HL-60 (cell line): ENCODE measurements around the gene ERC2.

Source experiments
- CTCF ChIP-seq: IDR thresholded peaks from one replicate; pipeline ENCODE4 v1.5.1; 2011; ENCODE audit warnings: low read length, control low read depth, inconsistent platforms; ENCODE audit not compliant: insufficient read depth
- GABPA ChIP-seq: IDR thresholded peaks from 2 replicates; pipeline ENCODE4 v1.6.1; 2012; ENCODE audit warnings: low read depth
- REST ChIP-seq: IDR thresholded peaks from 2 replicates; pipeline ENCODE4 v1.6.1; 2012; ENCODE audit warnings: low read depth; ENCODE audit not compliant: insufficient replicate concordance

DNA sequence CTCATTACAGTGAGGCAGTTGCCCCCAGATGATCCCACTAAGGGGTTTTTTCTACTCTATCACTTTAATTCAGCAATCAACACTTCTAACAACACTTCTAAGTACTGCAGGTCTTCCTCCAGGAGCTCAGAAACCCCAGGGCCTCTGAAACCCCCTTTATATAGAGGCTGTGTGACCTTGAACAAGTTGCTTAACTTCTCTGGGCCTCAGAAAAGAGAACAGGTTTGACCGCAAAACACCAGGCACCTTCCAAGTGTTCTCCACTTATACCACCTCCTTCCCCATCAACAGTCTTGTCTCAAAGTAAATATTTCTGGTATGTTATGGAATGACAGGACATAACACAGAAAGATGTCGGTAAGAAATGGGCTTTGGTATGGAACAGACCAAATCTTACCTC is 895.5 kb downstream of the ERC2 start:
- TF ChIP-seq CTCF, result no peak
- TF ChIP-seq REST, result no peak
- TF ChIP-seq GABPA, result no peak
